ENCODE results near the gene GPANK1.

The GPANK1 gene

GRCh38 chr6:31631681-31632278 is 33.0 kb downstream of the GPANK1 start:
- ChIA-PET CTCF (no interaction called here), POLR2A (no interaction called here)
- no peak for TF ChIP-seq NFRKB (IDR thresholded peaks at IDR 0.05)
- no peak for TF ChIP-seq FOXM1 (IDR thresholded peaks at IDR 0.05; ENCODE audit: borderline replicate concordance)
- no peak for TF ChIP-seq FOXA1 (IDR thresholded peaks at IDR 0.05)
- no peak for TF ChIP-seq TARDBP (IDR thresholded peaks at IDR 0.05)
- TF ChIP-seq LEF1 (IDR thresholded peaks at IDR 0.05; ENCODE audit: borderline replicate concordance), result no peak
- TF ChIP-seq ZNF384 (IDR thresholded peaks at IDR 0.05), result no peak
- no peak for TF ChIP-seq ELF4 (IDR thresholded peaks at IDR 0.05)
- no peak for TF ChIP-seq PKNOX1 (IDR thresholded peaks at IDR 0.05)
- no peak for DNase-seq (ENCODE audit: extremely low spot score)

GRCh38 chr6:31631209-31631608 is 33.6 kb downstream of the GPANK1 start:
- TF ChIP-seq FOXK2 (IDR thresholded peaks at IDR 0.05) (no peak), ARNT (IDR thresholded peaks at IDR 0.05) (no peak), ELF4 (IDR thresholded peaks at IDR 0.05) (no peak), CTBP1 (IDR thresholded peaks at IDR 0.05; ENCODE audit: borderline replicate concordance) (no peak), FOXM1 (IDR thresholded peaks at IDR 0.05; ENCODE audit: borderline replicate concordance) (no peak), NFRKB (IDR thresholded peaks at IDR 0.05) (no peak), PKNOX1 (IDR thresholded peaks at IDR 0.05) (no peak)
- DNase-seq (ENCODE audit: extremely low spot score), result no peak
- ChIA-PET POLR2A (no interaction called here), CTCF (no interaction called here)

- CTCF ChIA-PET, result interaction anchor here (0.6 kb wide), 1 partner anchor 142 kb away, joined by 5 read pairs; no protein-coding TSS in a partner anchor
- DNase-seq (ENCODE audit: extremely low spot score), result no peak
- TF ChIP-seq TARDBP (IDR thresholded peaks at IDR 0.05), result no peak
- TF ChIP-seq L3MBTL2 (conservative IDR thresholded peaks at IDR 0.05), result no peak
- no peak for TF ChIP-seq ARNT (IDR thresholded peaks at IDR 0.05)
- TF ChIP-seq BHLHE40 (IDR thresholded peaks at IDR 0.05; ENCODE audit: borderline replicate concordance), result no peak
- no peak for TF ChIP-seq FOXK2 (IDR thresholded peaks at IDR 0.05)
- TF ChIP-seq FOXM1 (IDR thresholded peaks at IDR 0.05; ENCODE audit: borderline replicate concordance), result no peak
- POLR2A ChIA-PET, result interaction anchor here (1.3 to 1.7 kb wide), 2 partner anchors 10 to 14 kb away, joined by 3 to 5 read pairs; no protein-coding TSS in a partner anchor
Measured at GRCh38 chr6:31630177-31630934, 34.4 kb downstream of the GPANK1 start.

- no peak for TF ChIP-seq TARDBP (IDR thresholded peaks at IDR 0.05)
- no peak for TF ChIP-seq FOXA1 (IDR thresholded peaks at IDR 0.05)
- TF ChIP-seq LEF1 (IDR thresholded peaks at IDR 0.05; ENCODE audit: borderline replicate concordance), result no peak
- TF ChIP-seq HDGF (IDR thresholded peaks at IDR 0.05; ENCODE audit: borderline replicate concordance), result no peak
- TF ChIP-seq SP1 (IDR thresholded peaks at IDR 0.05), result no peak
- no peak for TF ChIP-seq L3MBTL2 (conservative IDR thresholded peaks at IDR 0.05)
- TF ChIP-seq PKNOX1 (IDR thresholded peaks at IDR 0.05), result no peak
- no peak for TF ChIP-seq CTBP1 (IDR thresholded peaks at IDR 0.05; ENCODE audit: borderline replicate concordance)
- TF ChIP-seq ZNF384 (IDR thresholded peaks at IDR 0.05), result no peak
- no peak for TF ChIP-seq ELF4 (IDR thresholded peaks at IDR 0.05)
- TF ChIP-seq FOXM1 (IDR thresholded peaks at IDR 0.05; ENCODE audit: borderline replicate concordance), result no peak
- TF ChIP-seq SUZ12 (IDR thresholded peaks at IDR 0.05), result no peak
- no peak for TF ChIP-seq BHLHE40 (IDR thresholded peaks at IDR 0.05; ENCODE audit: borderline replicate concordance)
- TF ChIP-seq FOXK2 (IDR thresholded peaks at IDR 0.05), result no peak
- no peak for TF ChIP-seq NFRKB (IDR thresholded peaks at IDR 0.05)
- DNase-seq (ENCODE audit: extremely low spot score), result no peak
- ChIA-PET CTCF (interaction anchor here (0.6 kb wide), 1 partner anchor 9 kb away, joined by 3 read pairs; no protein-coding TSS in a partner anchor), POLR2A (interaction anchor here (1.0 to 1.7 kb wide), 3 partner anchors 10 to 23 kb away, joined by 3 to 6 read pairs (median 3); partner anchors contain the start of gene BAG6)
Measured at GRCh38 chr6:31629014-31629413, 35.8 kb downstream of the GPANK1 start.

- TF ChIP-seq L3MBTL2 (conservative IDR thresholded peaks at IDR 0.05) (no peak), BHLHE40 (IDR thresholded peaks at IDR 0.05; ENCODE audit: borderline replicate concordance) (no peak), LEF1 (IDR thresholded peaks at IDR 0.05; ENCODE audit: borderline replicate concordance) (no peak)
- DNase-seq (ENCODE audit: extremely low spot score), result no peak
- POLR2A ChIA-PET, result interaction anchor here (1.1 to 1.3 kb wide), 2 partner anchors 9 to 10 kb away, joined by 3 read pairs; no protein-coding TSS in a partner anchor
- CTCF ChIA-PET, result no interaction called here
Measured at GRCh38 chr6:31627690-31628287, 37.0 kb downstream of the GPANK1 start.

- CTCF ChIA-PET, result no interaction called here
- DNase-seq (ENCODE audit: extremely low spot score), result no peak
- POLR2A ChIA-PET, result interaction anchor here (0.6 kb wide), 1 partner anchor 26 kb away, joined by 3 read pairs; the partner anchor contains the start of gene BAG6
- no peak for TF ChIP-seq HDGF (IDR thresholded peaks at IDR 0.05; ENCODE audit: borderline replicate concordance)
- TF ChIP-seq ARNT (IDR thresholded peaks at IDR 0.05), result no peak
- no peak for TF ChIP-seq PKNOX1 (IDR thresholded peaks at IDR 0.05)
- no peak for TF ChIP-seq FOXA1 (IDR thresholded peaks at IDR 0.05)
- TF ChIP-seq NFRKB (IDR thresholded peaks at IDR 0.05), result no peak
- TF ChIP-seq ZNF384 (IDR thresholded peaks at IDR 0.05), result no peak
- no peak for TF ChIP-seq BHLHE40 (IDR thresholded peaks at IDR 0.05; ENCODE audit: borderline replicate concordance)
- no peak for TF ChIP-seq CTBP1 (IDR thresholded peaks at IDR 0.05; ENCODE audit: borderline replicate concordance)
- TF ChIP-seq ELF4 (IDR thresholded peaks at IDR 0.05), result no peak
- TF ChIP-seq FOXM1 (IDR thresholded peaks at IDR 0.05; ENCODE audit: borderline replicate concordance), result no peak
- TF ChIP-seq LEF1 (IDR thresholded peaks at IDR 0.05; ENCODE audit: borderline replicate concordance), result no peak
- TF ChIP-seq TARDBP (IDR thresholded peaks at IDR 0.05), result no peak
- TF ChIP-seq FOXK2 (IDR thresholded peaks at IDR 0.05), result no peak
- TF ChIP-seq SP1 (IDR thresholded peaks at IDR 0.05), result no peak
- no peak for TF ChIP-seq L3MBTL2 (conservative IDR thresholded peaks at IDR 0.05)
- no peak for TF ChIP-seq SUZ12 (IDR thresholded peaks at IDR 0.05)
Measured at GRCh38 chr6:31626952-31627351, 37.8 kb downstream of the GPANK1 start.

All from HEK293T (cell line).